Endothelial cell of umbilical vein (primary cell): ENCODE results near the gene USF3.

Experiments
- GATA2 ChIP-seq: IDR thresholded peaks from 2 replicates; pipeline ENCODE4 v1.7.0; 2011; ENCODE audit warnings: low read depth, mild to moderate bottlenecking, moderate library complexity, mixed read lengths, low read length; ENCODE audit not compliant: insufficient read length, insufficient read depth
- JUN ChIP-seq: IDR thresholded peaks from 2 replicates; pipeline ENCODE4 v1.6.1; 2011; ENCODE audit warnings: borderline replicate concordance, low read depth; ENCODE audit not compliant: insufficient read length, insufficient read depth
- POLR2A ChIP-seq: IDR thresholded peaks from 2 replicates; pipeline ENCODE4 v1.6.1; 2012; ENCODE audit warnings: low read depth, mild to moderate bottlenecking, control low read depth, low read length
- TF ChIP-seq, protein P1 (sequence below), 2 donors: IDR thresholded peaks; 1 replicate in 1 of 2; 2 replicates in 1 of 2; pipeline ENCODE4 v1.5.1; 2011; ENCODE audit warnings: low read length in 2 of 2, mild to moderate bottlenecking in 2 of 2, moderate library complexity in 2 of 2, control low read depth in 1 of 2, inconsistent platforms in 1 of 2, low read depth in 1 of 2; ENCODE audit not compliant: insufficient read depth in 1 of 2; ENCODE audit errors: extremely low read depth in 1 of 2

DNA sequence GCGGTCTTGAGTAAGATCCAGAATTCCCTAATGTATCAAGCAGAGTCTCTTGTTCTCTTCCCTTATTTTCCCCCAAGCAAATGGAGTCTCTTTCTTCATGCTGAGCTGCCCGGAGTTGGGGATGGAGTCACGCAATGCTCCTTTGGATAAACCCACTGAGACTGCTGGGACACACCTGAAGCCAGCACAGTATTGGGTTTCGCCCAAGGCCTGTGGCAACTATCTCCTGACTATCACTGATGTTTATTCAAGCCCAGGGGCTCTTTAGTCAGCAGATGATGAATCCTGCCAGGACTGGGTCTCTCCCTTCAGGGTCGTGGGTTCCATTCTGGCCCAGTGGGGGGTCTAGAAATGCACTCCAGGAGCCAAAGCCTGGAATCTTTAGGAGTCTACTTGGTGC lies 11.3 kb downstream of the USF3 start:
- TF ChIP-seq POLR2A (no peak), GATA2 (no peak), JUN (no peak)
- TF ChIP-seq, protein P1, sequence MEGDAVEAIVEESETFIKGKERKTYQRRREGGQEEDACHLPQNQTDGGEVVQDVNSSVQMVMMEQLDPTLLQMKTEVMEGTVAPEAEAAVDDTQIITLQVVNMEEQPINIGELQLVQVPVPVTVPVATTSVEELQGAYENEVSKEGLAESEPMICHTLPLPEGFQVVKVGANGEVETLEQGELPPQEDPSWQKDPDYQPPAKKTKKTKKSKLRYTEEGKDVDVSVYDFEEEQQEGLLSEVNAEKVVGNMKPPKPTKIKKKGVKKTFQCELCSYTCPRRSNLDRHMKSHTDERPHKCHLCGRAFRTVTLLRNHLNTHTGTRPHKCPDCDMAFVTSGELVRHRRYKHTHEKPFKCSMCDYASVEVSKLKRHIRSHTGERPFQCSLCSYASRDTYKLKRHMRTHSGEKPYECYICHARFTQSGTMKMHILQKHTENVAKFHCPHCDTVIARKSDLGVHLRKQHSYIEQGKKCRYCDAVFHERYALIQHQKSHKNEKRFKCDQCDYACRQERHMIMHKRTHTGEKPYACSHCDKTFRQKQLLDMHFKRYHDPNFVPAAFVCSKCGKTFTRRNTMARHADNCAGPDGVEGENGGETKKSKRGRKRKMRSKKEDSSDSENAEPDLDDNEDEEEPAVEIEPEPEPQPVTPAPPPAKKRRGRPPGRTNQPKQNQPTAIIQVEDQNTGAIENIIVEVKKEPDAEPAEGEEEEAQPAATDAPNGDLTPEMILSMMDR (IDR thresholded peaks at IDR 0.05; ENCODE audit: extremely low read depth in 1 of 2, insufficient read depth in 1 of 2, low read depth in 1 of 2, low read length in 2 of 2), result no peak
